ENCODE measurements around the gene ACIN1. TPM values are rescaled to one million over a fixed set of nuclear protein-coding genes. Genes with fewer than 3 reads are reported as not detected.

The ACIN1 gene
- total and polyA plus RNA-seq, 2 of the 13 experiments (the other 11 are each of a cell fraction or from before 2014, with no cell fraction given) = 165 to 183 TPM

DNA sequence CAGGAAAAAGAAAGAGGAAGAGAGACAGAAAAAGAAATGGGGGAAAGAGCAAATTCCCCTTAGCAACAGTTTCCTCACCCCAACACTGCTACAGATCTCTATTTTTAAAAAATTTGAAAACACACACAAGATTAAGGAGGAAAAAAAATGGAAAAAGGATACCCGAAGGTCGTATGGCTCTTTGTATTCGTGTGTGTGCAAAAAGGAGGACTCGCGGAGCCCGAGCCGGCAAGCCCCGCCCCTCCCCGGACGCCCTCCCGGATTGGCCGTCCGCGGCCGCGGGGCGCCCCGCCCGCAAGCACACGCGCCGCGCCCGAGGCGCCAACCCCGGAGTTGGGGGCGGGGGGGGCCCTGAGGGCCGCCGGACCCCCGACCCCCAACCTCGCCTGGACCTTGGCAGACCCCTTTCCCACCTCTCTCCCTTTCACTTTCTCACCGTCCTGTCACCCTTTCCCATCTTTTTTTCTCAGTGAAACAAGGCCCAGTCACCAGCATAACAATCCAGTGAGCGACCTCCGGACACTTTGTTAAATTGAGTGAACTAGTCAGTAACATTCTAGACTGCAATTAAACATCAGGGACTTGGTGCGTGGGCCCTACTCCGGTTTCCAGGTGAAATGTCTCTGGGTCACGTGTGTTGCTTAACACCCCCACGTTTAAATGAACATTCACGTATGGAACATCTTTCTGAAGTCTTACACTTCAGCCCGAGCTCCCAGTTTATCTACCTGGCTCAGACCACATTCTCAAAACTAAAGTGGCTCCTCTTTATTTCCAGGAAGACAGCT, 84.8 kb downstream of the ACIN1 start, which contains the start of gene C14orf93 (continued):
- TF ChIP-seq, protein P1, sequence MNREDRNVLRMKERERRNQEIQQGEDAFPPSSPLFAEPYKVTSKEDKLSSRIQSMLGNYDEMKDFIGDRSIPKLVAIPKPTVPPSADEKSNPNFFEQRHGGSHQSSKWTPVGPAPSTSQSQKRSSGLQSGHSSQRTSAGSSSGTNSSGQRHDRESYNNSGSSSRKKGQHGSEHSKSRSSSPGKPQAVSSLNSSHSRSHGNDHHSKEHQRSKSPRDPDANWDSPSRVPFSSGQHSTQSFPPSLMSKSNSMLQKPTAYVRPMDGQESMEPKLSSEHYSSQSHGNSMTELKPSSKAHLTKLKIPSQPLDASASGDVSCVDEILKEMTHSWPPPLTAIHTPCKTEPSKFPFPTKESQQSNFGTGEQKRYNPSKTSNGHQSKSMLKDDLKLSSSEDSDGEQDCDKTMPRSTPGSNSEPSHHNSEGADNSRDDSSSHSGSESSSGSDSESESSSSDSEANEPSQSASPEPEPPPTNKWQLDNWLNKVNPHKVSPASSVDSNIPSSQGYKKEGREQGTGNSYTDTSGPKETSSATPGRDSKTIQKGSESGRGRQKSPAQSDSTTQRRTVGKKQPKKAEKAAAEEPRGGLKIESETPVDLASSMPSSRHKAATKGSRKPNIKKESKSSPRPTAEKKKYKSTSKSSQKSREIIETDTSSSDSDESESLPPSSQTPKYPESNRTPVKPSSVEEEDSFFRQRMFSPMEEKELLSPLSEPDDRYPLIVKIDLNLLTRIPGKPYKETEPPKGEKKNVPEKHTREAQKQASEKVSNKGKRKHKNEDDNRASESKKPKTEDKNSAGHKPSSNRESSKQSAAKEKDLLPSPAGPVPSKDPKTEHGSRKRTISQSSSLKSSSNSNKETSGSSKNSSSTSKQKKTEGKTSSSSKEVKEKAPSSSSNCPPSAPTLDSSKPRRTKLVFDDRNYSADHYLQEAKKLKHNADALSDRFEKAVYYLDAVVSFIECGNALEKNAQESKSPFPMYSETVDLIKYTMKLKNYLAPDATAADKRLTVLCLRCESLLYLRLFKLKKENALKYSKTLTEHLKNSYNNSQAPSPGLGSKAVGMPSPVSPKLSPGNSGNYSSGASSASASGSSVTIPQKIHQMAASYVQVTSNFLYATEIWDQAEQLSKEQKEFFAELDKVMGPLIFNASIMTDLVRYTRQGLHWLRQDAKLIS (CRISPR knock-in tag; IDR thresholded peaks at IDR 0.05) = no peak
- TF ChIP-seq YY1 (IDR thresholded peaks at IDR 0.05; ENCODE audit: insufficient read depth, insufficient replicate concordance, low read depth, low read length) (peak; percentile 85), SYNCRIP (IDR thresholded peaks at IDR 0.05; ENCODE audit: insufficient read depth, low read depth, low read length) (no peak), ZNF12 (CRISPR knock-in tag; IDR thresholded peaks at IDR 0.05) (no peak; the same call in 1 of the 2 replicates), ZNF30 (CRISPR knock-in tag; IDR thresholded peaks at IDR 0.05) (no peak), CEBPB (IDR thresholded peaks at IDR 0.05; ENCODE audit: borderline replicate concordance, low read depth, low read length) (peak; percentile 27; the same call in 1 of the 2 replicates), ZNF777 (CRISPR knock-in tag; IDR thresholded peaks at IDR 0.05) (peak; percentile 41; the same call in 1 of the 2 replicates), ETV6 (CRISPR knock-in tag; conservative IDR thresholded peaks at IDR 0.05) (peak; percentile 45; the same call in 1 of the 2 replicates), WIZ (CRISPR knock-in tag; IDR thresholded peaks at IDR 0.05) (no peak), FOSL2 (CRISPR knock-in tag; IDR thresholded peaks at IDR 0.05) (no peak), ZNF781 (CRISPR knock-in tag; IDR thresholded peaks at IDR 0.05; ENCODE audit: borderline replicate concordance, not compliant biosample characterization) (no peak), CHCHD3 (CRISPR knock-in tag; IDR thresholded peaks at IDR 0.05) (no peak), GFI1 (CRISPR knock-in tag; IDR thresholded peaks at IDR 0.05; ENCODE audit: borderline replicate concordance) (no peak), ADNP (CRISPR knock-in tag; IDR thresholded peaks at IDR 0.05) (no peak), TBX3 (IDR thresholded peaks at IDR 0.05; ENCODE audit: borderline replicate concordance) (no peak), ZNF33B (CRISPR knock-in tag; IDR thresholded peaks at IDR 0.05) (peak; percentile 90), CBFB (CRISPR knock-in tag; IDR thresholded peaks at IDR 0.05) (peak; percentile 38; the same call in 1 of the 2 replicates)
- TF ChIP-seq, protein P2, sequence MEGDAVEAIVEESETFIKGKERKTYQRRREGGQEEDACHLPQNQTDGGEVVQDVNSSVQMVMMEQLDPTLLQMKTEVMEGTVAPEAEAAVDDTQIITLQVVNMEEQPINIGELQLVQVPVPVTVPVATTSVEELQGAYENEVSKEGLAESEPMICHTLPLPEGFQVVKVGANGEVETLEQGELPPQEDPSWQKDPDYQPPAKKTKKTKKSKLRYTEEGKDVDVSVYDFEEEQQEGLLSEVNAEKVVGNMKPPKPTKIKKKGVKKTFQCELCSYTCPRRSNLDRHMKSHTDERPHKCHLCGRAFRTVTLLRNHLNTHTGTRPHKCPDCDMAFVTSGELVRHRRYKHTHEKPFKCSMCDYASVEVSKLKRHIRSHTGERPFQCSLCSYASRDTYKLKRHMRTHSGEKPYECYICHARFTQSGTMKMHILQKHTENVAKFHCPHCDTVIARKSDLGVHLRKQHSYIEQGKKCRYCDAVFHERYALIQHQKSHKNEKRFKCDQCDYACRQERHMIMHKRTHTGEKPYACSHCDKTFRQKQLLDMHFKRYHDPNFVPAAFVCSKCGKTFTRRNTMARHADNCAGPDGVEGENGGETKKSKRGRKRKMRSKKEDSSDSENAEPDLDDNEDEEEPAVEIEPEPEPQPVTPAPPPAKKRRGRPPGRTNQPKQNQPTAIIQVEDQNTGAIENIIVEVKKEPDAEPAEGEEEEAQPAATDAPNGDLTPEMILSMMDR (CRISPR knock-in tag; IDR thresholded peaks at IDR 0.05) = no peak
- TF ChIP-seq, protein P3, sequence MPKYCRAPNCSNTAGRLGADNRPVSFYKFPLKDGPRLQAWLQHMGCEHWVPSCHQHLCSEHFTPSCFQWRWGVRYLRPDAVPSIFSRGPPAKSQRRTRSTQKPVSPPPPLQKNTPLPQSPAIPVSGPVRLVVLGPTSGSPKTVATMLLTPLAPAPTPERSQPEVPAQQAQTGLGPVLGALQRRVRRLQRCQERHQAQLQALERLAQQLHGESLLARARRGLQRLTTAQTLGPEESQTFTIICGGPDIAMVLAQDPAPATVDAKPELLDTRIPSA (CRISPR knock-in tag; IDR thresholded peaks at IDR 0.05; ENCODE audit: borderline replicate concordance) = no peak
- TF ChIP-seq, protein P4, sequence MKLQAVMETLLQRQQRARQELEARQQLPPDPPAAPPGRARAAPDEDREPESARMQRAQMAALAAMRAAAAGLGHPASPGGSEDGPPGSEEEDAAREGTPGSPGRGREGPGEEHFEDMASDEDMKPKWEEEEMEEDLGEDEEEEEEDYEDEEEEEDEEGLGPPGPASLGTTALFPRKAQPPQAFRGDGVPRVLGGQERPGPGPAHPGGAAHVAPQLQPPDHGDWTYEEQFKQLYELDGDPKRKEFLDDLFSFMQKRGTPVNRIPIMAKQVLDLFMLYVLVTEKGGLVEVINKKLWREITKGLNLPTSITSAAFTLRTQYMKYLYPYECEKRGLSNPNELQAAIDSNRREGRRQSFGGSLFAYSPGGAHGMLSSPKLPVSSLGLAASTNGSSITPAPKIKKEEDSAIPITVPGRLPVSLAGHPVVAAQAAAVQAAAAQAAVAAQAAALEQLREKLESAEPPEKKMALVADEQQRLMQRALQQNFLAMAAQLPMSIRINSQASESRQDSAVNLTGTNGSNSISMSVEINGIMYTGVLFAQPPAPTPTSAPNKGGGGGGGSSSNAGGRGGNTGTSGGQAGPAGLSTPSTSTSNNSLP (IDR thresholded peaks at IDR 0.05; ENCODE audit: low read depth, low read length) = no peak

Data from HepG2 (cell line).